ENCODE results near the gene HOXA10. TPM values are rescaled to one million over a fixed set of nuclear protein-coding genes. Genes with fewer than 3 reads are reported as not detected.
A peak's percentile ranks its signal among the peaks of the same experiment; 100 is the strongest.

The HOXA10 gene
- total RNA-seq (2012; rRNA removed), result 8.5 and 9.4 TPM in 2 replicates

DNA sequence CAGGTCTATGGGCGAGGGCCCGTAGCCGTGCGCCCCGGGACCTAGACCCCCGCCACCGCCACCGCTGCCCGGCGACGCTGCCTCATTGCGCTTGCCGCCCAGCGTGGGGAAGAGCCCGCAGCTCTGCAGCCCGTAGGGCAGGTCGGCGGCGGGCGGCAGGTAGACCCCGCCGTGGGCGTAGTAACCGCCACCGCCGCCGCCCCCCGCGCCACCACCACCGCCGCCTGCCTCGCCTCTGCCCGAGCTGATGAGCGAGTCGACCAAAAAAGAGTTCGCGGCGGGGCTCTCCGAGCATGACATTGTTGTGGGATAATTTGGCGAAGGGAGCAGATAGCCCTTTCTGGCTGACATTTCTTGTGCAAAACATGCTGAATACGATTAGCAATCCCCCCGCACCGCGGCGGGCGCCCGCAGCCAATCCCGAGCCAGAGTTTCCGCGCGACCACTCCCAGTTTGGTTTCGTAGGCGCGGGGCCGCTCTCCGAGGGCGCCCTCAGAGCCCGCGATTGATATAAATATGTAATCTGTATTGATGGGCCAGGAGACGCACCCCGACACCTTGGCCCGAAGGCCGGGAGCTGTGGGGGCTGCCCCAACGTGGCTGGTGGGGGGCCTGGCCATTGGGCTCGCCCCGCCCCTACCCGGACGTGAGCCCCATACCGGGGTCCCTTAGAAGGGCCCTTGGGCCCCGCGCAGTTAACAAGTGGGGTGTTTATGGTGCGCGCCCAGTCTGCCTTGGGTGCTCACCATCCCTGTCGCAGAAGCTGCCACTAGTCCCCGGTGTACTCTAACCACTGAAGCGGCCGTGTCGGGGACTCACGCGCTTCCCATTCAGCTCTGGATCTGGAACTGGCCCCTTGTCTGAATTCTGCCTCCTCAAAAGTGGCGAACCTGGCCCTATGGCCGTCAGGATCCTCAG lies at the start of gene HOXA10:
HOXA10 (minus strand) TSS at position 365 of the 918 bp plus-strand sequence; CDS start at position 351, 14 bp downstream.
- Histone ChIP-seq H3K4me3 (ENCODE audit: low read length) (peak within 1 kb of the TSS; percentile 88), H3K4me2 (ENCODE audit: low read length) (peak within 1 kb of the TSS; percentile 98), H3K27me3 (ENCODE audit: control insufficient read depth, insufficient read depth, low read length) (no peaks in the 10 kb centered on the region), H3K9me3 (replicated peaks; ENCODE audit: low read length) (no peaks in the 10 kb centered on the region), H3K4me1 (ENCODE audit: control insufficient read depth, insufficient read depth, low read length) (peaks cover 48% of the 10 kb centered on the region), H3K36me3 (ENCODE audit: insufficient read depth, low read length) (peaks cover 19% of the 10 kb centered on the region), H3K9ac (ENCODE audit: low read depth, low read length) (peak within 1 kb of the TSS; percentile 97)

DNA sequence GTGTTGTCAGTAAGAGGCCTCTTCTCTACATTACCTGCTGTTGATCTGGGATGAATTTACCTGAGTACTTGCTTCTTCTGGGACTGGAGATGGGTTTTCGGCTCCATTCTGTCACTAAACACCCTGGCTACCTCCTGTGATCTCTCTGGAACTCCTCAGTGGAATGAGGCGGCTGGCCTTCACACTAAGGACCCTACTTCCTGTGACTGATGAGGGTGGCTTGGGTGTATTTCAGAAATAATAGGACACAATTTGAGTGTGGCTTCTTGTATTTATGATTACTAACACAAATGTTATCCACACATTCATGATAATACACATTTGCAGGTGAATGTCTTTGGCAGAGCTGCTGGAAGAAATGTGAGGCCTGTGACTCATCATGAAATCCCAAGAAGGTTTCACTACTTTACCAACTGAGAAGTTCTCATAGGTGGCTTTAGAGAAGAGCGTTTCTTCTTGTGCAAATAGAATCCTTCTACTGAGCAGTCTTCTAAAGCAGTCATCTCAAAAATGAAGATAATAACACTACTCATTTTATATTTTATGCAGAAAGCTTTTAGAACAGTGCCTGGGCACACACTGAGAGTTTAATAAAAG lies 47.2 kb upstream of the HOXA10 start:
- Histone ChIP-seq H3K9ac (ENCODE audit: low read depth, low read length) (no peak overlapping the region), H3K4me3 (ENCODE audit: low read length) (no peak overlapping the region), H3K4me2 (ENCODE audit: low read length) (no peak overlapping the region), H3K27me3 (ENCODE audit: control insufficient read depth, insufficient read depth, low read length) (peaks cover 72% of the 10 kb centered on the region), H3K9me3 (replicated peaks; ENCODE audit: low read length) (no peaks in the 10 kb centered on the region), H3K4me1 (ENCODE audit: control insufficient read depth, insufficient read depth, low read length) (no peaks in the 10 kb centered on the region), H3K36me3 (ENCODE audit: insufficient read depth, low read length) (no peaks in the 10 kb centered on the region)

DNA sequence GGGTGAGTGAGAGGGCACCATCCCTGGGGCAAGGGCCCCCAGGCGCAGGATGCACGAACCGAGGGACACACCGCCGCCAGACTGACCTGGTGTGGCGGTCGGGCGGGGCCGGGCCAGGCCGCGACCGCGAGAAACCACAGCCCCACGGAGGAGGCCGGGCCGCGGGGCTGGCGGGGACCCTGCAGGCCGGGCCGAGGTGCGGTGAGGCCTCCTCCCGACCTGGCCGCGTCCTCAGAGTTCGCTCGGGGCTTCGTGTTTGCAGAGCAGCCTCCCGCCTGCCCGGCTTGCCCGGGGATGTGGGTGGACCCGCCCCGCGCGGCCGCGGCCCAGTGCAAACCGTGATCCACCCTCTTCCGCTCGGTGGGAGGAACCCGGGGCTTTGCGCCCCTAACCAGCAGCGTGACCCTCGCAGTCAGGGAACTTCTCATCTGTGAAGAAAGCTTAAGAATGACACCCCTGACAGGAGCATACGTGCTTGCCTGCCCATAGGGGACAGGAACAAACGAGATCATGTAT lies 46.4 kb upstream of the HOXA10 start:
- Histone ChIP-seq H3K9me3 (replicated peaks; ENCODE audit: low read length) (no peaks in the 10 kb centered on the region), H3K27me3 (ENCODE audit: control insufficient read depth, insufficient read depth, low read length) (peaks cover 71% of the 10 kb centered on the region), H3K4me2 (ENCODE audit: low read length) (no peak overlapping the region), H3K4me3 (ENCODE audit: low read length) (no peak overlapping the region), H3K4me1 (ENCODE audit: control insufficient read depth, insufficient read depth, low read length) (no peaks in the 10 kb centered on the region), H3K9ac (ENCODE audit: low read depth, low read length) (no peak overlapping the region), H3K36me3 (ENCODE audit: insufficient read depth, low read length) (no peaks in the 10 kb centered on the region)

DNA sequence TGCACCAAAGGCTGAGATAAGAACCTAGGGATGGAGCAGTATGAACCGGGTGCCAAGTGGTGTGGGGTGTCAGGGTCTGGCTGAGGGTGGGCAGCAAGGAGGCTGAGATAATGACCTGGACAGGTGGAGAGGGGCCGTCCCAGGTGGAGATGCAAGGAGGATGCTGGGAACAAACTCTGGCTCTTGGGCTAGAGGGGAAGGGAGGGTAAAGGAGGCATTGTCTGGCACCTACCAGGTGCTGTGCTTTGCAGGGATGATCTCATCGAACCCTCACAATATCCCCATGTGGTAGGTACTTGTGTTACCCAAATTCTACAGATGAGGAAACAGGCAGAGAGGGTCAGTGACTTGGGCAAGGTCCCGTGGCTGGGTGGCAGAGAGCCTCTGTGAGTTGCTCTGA lies 45.7 kb upstream of the HOXA10 start:
- H3K4me2 ChIP-seq (ENCODE audit: low read length), result no peak overlapping the region
- H3K9me3 ChIP-seq (replicated peaks; ENCODE audit: low read length), result no peaks in the 10 kb centered on the region
- H3K4me3 ChIP-seq (ENCODE audit: low read length), result no peak overlapping the region
- peaks cover 69% of the 10 kb centered on the region for H3K27me3 ChIP-seq (ENCODE audit: control insufficient read depth, insufficient read depth, low read length)
- H3K4me1 ChIP-seq (ENCODE audit: control insufficient read depth, insufficient read depth, low read length), result no peaks in the 10 kb centered on the region
- no peaks in the 10 kb centered on the region for H3K36me3 ChIP-seq (ENCODE audit: insufficient read depth, low read length)
- H3K9ac ChIP-seq (ENCODE audit: low read depth, low read length), result no peak overlapping the region

DNA sequence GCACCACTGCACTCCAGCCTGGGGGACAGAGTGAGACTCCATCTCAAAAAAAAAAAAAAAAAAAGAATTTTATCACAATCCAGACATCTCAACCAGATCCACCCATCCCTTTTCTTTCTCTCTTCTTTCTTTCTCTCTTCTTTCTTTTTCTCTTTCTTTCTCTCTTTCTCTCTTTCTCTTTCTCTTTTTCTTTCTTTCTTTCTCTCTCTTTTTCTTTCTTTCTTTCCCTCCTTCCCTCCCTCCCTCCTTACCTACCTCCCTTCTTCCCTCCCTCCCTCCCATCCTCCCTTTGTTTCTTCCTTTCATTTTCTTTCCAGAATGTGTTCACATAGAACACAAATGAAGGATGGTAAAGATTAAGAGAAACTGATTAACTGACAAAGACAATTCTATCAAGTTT lies 43.8 kb upstream of the HOXA10 start:
- Histone ChIP-seq H3K27me3 (ENCODE audit: control insufficient read depth, insufficient read depth, low read length) (peaks cover 58% of the 10 kb centered on the region), H3K9ac (ENCODE audit: low read depth, low read length) (no peak overlapping the region), H3K4me2 (ENCODE audit: low read length) (no peak overlapping the region), H3K4me1 (ENCODE audit: control insufficient read depth, insufficient read depth, low read length) (no peaks in the 10 kb centered on the region), H3K36me3 (ENCODE audit: insufficient read depth, low read length) (no peaks in the 10 kb centered on the region), H3K4me3 (ENCODE audit: low read length) (no peak overlapping the region), H3K9me3 (replicated peaks; ENCODE audit: low read length) (no peaks in the 10 kb centered on the region)

DNA sequence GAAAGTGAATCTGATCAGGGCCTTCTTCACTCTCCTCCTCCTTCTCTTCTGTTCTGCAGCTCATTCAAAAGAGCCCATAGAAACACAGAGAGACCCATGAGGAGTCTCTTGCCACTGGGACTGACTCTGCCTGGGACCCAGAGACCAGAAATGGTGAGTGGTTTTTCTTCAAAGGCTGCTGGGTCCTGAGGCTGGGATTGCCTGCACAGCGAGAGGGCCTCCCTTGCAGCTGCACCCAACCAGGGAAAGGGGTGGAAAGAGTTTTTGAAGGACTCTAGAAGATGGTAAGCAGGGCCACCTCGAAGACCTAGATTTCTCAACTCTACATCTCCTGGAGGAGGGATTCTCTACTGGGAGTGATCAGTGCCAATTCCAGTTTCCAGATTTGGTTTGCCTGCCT lies 41.2 kb upstream of the HOXA10 start:
- H3K36me3 ChIP-seq (ENCODE audit: insufficient read depth, low read length), result no peaks in the 10 kb centered on the region

DNA sequence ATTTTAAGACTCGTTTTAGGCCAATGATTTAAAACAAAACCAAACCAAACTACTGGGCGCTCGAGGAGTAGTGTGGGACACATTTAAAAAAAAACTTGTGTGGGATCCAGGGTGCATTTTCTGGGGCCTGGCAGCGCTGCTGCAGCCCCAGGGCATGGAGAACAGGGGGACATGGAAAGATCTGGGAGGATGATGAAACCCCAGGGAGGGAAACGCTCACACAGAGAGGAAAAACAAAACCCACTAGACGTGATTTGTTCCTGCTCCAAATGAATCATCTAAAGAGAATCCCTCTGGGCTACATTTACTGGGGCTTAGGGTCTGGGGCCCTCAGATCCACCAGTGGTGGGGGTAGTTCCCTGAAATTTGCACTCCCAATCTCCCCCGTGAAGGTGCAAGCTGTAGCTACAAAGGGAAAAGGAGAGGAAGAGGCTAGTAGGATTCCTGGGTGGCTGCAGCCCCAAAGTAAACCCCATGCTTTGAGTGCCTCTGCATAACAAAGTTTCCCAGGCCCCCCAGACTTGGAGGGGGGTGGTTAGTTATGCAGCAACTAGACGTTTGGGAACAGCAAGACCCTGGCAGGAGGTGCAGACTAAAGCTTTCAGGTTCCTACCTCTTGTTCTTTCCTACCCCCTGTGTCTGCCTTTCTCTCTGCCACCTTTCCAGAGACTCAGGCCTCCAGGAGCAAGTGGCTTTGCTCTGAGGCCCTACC lies 40.3 kb upstream of the HOXA10 start:
- no peak overlapping the region for H3K4me3 ChIP-seq (ENCODE audit: low read length)
- no peak overlapping the region for H3K4me2 ChIP-seq (ENCODE audit: low read length)
- no peaks in the 10 kb centered on the region for H3K9me3 ChIP-seq (replicated peaks; ENCODE audit: low read length)
- H3K27me3 ChIP-seq (ENCODE audit: control insufficient read depth, insufficient read depth, low read length), result peaks cover 45% of the 10 kb centered on the region
- no peak overlapping the region for H3K9ac ChIP-seq (ENCODE audit: low read depth, low read length)
- H3K4me1 ChIP-seq (ENCODE audit: control insufficient read depth, insufficient read depth, low read length), result no peaks in the 10 kb centered on the region
- no peaks in the 10 kb centered on the region for H3K36me3 ChIP-seq (ENCODE audit: insufficient read depth, low read length)

More for the DNA sequence above, 41.2 kb upstream of the HOXA10 start:
- Histone ChIP-seq H3K9ac (ENCODE audit: low read depth, low read length) (no peak overlapping the region), H3K4me1 (ENCODE audit: control insufficient read depth, insufficient read depth, low read length) (no peaks in the 10 kb centered on the region), H3K4me2 (ENCODE audit: low read length) (no peak overlapping the region), H3K9me3 (replicated peaks; ENCODE audit: low read length) (no peaks in the 10 kb centered on the region), H3K4me3 (ENCODE audit: low read length) (no peak overlapping the region), H3K27me3 (ENCODE audit: control insufficient read depth, insufficient read depth, low read length) (peaks cover 49% of the 10 kb centered on the region)

DNA sequence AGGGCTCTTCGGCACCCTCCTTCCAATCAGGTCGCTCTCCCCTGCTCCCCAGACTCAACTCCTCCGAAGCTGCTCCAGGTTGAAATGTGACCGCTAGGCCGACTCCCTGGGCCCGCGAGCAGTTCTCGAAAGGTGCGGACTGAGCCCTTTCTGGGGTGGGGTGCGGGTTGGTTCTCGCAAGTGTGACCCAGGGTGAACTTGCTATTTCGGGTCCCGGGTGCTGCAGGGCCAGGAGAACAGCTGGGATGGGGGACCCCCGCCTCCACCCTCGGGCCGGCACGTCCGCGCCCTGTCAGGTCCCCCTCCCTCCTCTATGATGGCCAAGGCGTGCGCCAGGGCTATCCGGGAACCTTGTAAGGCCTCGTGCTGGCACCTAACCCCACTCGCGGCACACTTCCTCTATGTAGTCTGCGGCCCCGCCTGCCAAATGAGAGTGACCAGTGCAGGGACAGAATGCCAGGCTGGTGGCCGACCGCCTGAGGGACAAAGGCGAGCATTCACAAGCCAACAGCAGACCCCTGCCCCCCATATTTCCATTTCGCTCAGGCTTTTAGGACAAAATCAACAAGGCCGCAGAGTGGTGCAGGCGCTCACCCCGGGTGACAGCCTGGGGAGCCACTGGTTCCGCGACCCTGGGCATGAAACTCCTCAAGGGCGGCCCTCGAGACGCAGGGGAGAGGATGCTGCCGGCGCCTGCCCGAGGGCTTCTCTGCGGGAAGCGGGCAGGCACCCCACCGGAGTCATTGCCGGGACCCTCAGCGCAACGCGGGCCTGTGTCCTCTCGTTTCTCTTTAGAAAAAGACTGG lies 39.5 kb upstream of the HOXA10 start:
- Histone ChIP-seq H3K4me1 (ENCODE audit: control insufficient read depth, insufficient read depth, low read length) (no peaks in the 10 kb centered on the region), H3K4me3 (ENCODE audit: low read length) (no peak overlapping the region), H3K4me2 (ENCODE audit: low read length) (no peak overlapping the region), H3K36me3 (ENCODE audit: insufficient read depth, low read length) (no peaks in the 10 kb centered on the region), H3K9ac (ENCODE audit: low read depth, low read length) (no peak overlapping the region), H3K27me3 (ENCODE audit: control insufficient read depth, insufficient read depth, low read length) (peaks cover 45% of the 10 kb centered on the region), H3K9me3 (replicated peaks; ENCODE audit: low read length) (no peaks in the 10 kb centered on the region)

DNA sequence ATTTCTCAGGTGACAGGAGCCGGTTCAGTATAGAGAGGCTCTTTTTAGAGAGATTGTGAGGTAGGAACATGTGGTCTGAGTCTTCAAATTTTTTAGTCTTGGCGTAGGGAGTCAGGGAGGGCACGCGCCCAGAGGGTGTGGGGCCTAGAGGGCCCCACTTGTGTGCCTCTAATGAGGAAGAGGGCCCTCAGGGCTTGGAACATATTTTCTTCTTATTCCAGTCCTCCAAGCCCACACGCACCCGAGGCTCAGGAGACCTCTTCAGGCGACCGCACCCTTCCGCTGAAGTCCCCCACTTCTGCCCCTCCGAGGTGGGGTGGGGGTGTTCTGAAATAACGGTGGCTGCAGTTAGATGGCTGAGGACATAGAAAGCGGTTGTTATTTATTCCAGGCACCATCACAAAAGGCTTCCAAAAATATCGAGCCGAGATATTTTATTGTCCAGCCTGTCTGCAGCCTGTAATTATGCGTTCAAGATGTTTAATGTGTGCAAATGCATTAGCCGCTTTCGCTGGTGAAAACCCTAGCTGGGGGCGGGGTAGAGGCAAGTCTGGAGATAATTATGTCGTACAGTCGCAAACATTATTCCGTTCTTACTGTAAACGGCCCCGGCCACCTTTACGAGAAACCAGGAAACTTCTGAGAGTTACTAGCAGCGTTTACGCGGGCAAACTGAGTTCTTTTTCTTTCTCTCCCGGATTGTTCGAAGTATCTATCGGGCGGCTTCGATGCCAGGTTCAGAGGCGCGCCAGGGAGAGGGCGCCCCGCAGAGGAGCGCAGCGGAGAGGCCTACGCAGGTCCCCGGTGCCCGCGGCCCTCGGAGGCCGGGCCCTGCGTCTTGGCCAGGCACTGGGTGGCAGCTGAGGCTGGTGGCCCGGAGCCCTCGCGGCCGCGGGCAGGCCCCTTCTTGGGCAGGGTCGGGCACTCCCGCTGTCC lies 38.6 kb upstream of the HOXA10 start:
- Histone ChIP-seq H3K36me3 (ENCODE audit: insufficient read depth, low read length) (no peaks in the 10 kb centered on the region), H3K4me1 (ENCODE audit: control insufficient read depth, insufficient read depth, low read length) (no peaks in the 10 kb centered on the region), H3K4me2 (ENCODE audit: low read length) (no peak overlapping the region), H3K4me3 (ENCODE audit: low read length) (no peak overlapping the region), H3K27me3 (ENCODE audit: control insufficient read depth, insufficient read depth, low read length) (peaks cover 43% of the 10 kb centered on the region), H3K9me3 (replicated peaks; ENCODE audit: low read length) (no peaks in the 10 kb centered on the region), H3K9ac (ENCODE audit: low read depth, low read length) (no peak overlapping the region)

DNA sequence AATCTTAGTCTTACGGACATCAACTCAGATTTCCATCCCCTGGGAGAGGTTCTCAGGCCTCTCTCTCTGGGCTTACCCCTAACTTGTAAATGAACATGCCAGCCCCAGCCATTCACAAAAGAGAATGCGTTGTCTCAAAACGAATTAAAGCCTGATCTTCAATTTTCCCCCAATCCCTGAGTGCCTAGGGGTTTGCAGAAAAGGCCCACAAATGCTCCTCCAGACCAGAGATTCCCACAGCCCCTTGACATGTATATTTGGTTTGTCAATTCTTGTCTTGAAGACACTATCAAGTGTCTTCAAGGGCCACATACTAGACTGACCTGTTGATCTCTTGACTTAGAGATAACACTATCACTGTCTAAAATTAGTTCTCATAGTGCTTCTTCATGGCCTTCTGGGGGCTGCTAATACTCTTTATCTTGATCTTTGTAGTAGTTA lies 37.7 kb upstream of the HOXA10 start:
- H3K36me3 ChIP-seq (ENCODE audit: insufficient read depth, low read length), result no peaks in the 10 kb centered on the region
- no peak overlapping the region for H3K9ac ChIP-seq (ENCODE audit: low read depth, low read length)
- no peak overlapping the region for H3K4me2 ChIP-seq (ENCODE audit: low read length)
- peaks cover 42% of the 10 kb centered on the region for H3K27me3 ChIP-seq (ENCODE audit: control insufficient read depth, insufficient read depth, low read length)
- H3K9me3 ChIP-seq (replicated peaks; ENCODE audit: low read length), result no peaks in the 10 kb centered on the region
- H3K4me3 ChIP-seq (ENCODE audit: low read length), result no peak overlapping the region
- H3K4me1 ChIP-seq (ENCODE audit: control insufficient read depth, insufficient read depth, low read length), result no peaks in the 10 kb centered on the region

Measured in skeletal muscle satellite cell (primary cell).